ENCODE measurements around the gene DNAJC5. TPM values are rescaled to one million over a fixed set of nuclear protein-coding genes. Genes with fewer than 3 reads are reported as not detected.
A peak's percentile ranks its signal among the peaks of the same experiment; 100 is the strongest.
"Not testable (repeated sequence)": the region's sequence is repeated elsewhere in the genome, so short reads cannot be mapped to it uniquely, and the experiment has no call there.

The DNAJC5 gene
- total RNA-seq, 2 experiments from 2014 or later = 30.1 to 34.3 TPM

DNA sequence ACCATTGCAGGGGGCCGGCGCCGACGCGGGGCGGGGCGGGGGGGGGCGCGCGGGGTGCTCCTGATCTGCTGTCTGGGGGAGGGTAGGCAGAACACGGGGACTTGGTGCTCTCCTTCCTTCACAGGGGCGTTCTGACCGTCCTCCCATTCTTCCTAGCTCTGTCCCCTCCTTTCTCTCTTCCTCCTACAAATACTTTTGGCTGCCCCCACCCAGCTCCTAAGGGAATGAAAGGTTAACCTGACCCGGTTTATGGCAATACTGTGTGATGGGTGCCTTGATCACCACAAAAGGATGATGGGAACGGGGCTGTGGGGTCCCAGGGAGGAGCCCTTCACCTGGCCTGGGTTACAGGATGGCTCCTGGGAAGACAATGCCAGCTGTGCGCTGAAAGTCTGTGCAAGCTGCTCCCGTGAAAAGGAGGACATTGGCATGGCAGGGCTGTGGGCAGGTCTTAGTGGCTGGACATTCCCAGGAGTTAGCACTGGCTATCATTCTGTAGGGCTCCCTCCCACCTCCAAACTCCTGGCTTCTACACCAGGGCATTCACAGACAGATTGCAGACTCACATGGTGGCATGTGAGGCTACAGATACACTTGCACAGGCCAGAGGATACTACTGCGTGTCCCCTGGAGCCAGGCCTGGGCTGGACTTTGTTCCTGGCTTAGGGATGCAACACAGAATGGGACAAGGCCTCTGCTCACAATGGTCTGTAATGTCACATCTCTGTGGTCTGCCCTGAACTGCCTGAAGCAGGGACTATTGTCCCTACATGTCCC is 31.7 kb upstream of the DNAJC5 start:
- POLR2A ChIA-PET = no interaction called here
- peaks cover 26% of the 10 kb centered on the region for H3K36me3 Mint-ChIP-seq (ENCODE audit: low read depth)

DNA sequence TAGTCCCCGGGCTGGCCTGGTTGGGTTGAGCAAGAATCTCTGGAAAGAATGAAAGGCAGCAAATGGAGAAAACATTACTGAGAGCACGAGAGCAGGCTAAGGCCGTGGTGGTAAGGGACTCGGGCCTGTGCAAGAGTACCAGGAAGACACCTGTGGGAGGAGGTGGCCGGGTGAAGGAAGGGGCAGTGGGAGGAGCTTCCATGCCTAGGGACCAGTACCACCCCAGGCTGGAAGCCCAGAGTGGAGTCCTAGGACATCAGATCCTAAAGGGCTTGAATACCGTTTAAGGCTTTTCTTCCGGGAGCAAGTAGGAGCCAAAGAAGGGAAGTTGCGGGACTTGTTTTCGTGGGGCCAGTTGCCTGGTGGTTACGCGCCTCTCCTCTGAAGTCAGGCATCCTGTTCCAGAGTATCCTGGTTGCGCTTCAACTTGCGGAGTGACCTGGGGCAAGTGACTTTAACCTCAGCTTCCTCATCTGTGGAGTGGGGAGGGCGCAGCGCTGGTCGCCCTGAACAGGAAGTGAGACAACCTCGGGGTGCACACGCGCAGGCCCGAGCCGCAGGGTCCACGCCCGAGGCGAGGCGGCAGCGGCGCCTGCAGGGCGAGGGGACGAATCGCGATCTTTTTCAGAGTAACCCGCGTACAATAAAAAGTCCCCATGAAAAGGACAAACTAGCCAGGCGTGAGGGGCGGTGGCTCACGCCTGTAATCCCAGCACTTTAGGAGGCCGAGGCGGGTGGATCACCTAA is 31.0 kb upstream of the DNAJC5 start:
- intact Hi-C loops (cut with DNase I, micrococcal nuclease) = loop anchor here (1.0 to 10.0 kb wide), 9 partner anchors 77 to 649 kb away; partner anchors contain the start of genes ARFRP1 (in 2 of the 2), PTK6 (in 1 of the 2) and YTHDF1 (in 1 of the 2)
- peak overlapping the region; percentile 79 for H3K4me3 Mint-ChIP-seq
- no peaks in the 10 kb centered on the region for H3K9me3 Mint-ChIP-seq (ENCODE audit: low read depth)
- ATAC-seq (peak; percentile 71), DNase-seq (peak; percentile 86)
- CTCF ChIA-PET = interaction anchor here (0.6 to 3.2 kb wide), 9 partner anchors 13 to 157 kb away, joined by 3 to 15 read pairs (median 3); no protein-coding TSS in a partner anchor
- no peaks in the 10 kb centered on the region for H3K27me3 Mint-ChIP-seq
- POLR2A ChIA-PET = no interaction called here
- peaks cover 28% of the 10 kb centered on the region for H3K36me3 Mint-ChIP-seq (ENCODE audit: low read depth)
- H3K27ac Mint-ChIP-seq = peak overlapping the region; percentile 92
- H3K4me1 Mint-ChIP-seq = peaks cover 30% of the 10 kb centered on the region

More for the DNA sequence above, 31.7 kb upstream of the DNAJC5 start:
- Mint-ChIP-seq H3K4me1 (peaks cover 37% of the 10 kb centered on the region), H3K27me3 (no peaks in the 10 kb centered on the region), H3K4me3 (peak overlapping the region; percentile 79), H3K9me3 (ENCODE audit: low read depth) (no peaks in the 10 kb centered on the region), H3K27ac (peak overlapping the region; percentile 92)
- DNase-seq (no peak), ATAC-seq (no peak)
- CTCF ChIA-PET = interaction anchor here (0.6 to 3.2 kb wide), 8 partner anchors 13 to 157 kb away, joined by 3 to 15 read pairs (median 3); partner anchors contain the start of genes ARFRP1, UCKL1 and ZGPAT
- intact Hi-C loops (cut with DNase I, micrococcal nuclease) = loop anchor here (5.0 to 10.0 kb wide), 3 partner anchors 76 to 648 kb away; partner anchors contain the start of genes PTK6 (in 1 of the 2) and YTHDF1 (in 1 of the 2)

DNA sequence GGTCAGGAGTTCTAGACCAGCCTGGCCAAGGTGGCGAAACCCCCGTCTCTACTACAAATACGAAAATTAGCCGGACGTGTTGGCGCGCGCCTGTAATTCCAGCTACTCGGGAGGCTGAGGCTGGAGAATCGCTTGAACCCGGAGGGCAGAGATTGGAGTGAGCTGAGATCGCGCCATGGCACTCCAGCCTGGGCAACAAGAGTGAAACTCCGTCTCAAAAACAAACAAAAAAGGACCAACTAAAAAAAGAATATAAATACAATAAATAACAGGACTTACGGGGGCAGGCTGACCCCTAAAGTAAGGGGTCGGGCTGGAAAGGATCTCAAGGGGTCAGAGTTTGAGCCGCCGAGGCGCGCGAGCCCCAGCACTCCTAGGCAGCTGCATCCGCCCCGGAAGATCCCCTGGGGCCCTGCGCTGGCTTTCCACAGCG is 30.4 kb upstream of the DNAJC5 start:
- DNase-seq (no peak), ATAC-seq (peak; percentile 2)
- intact Hi-C loops (cut with DNase I, micrococcal nuclease) = loop anchor here (1.0 to 10.0 kb wide), 9 partner anchors 77 to 650 kb away; partner anchors contain the start of genes ARFRP1 (in 2 of the 2), PTK6 (in 1 of the 2) and YTHDF1 (in 1 of the 2)
- H3K9me3 Mint-ChIP-seq (ENCODE audit: low read depth) = no peaks in the 10 kb centered on the region
- peaks cover 24% of the 10 kb centered on the region for H3K4me1 Mint-ChIP-seq
- H3K4me3 Mint-ChIP-seq = peak overlapping the region; percentile 79
- peaks cover 34% of the 10 kb centered on the region for H3K36me3 Mint-ChIP-seq (ENCODE audit: low read depth)
- peak overlapping the region; percentile 92 for H3K27ac Mint-ChIP-seq
- H3K27me3 Mint-ChIP-seq = no peaks in the 10 kb centered on the region
- CTCF ChIA-PET = interaction anchor here (0.6 to 3.2 kb wide), 13 partner anchors 11 to 327 kb away, joined by 3 to 15 read pairs (median 4); no protein-coding TSS in a partner anchor
- POLR2A ChIA-PET = interaction anchor here (0.6 to 1.2 kb wide), 5 partner anchors 9 to 326 kb away, joined by 3 to 5 read pairs (median 3); partner anchors contain the start of genes ARFRP1, LIME1 and ZGPAT

DNA sequence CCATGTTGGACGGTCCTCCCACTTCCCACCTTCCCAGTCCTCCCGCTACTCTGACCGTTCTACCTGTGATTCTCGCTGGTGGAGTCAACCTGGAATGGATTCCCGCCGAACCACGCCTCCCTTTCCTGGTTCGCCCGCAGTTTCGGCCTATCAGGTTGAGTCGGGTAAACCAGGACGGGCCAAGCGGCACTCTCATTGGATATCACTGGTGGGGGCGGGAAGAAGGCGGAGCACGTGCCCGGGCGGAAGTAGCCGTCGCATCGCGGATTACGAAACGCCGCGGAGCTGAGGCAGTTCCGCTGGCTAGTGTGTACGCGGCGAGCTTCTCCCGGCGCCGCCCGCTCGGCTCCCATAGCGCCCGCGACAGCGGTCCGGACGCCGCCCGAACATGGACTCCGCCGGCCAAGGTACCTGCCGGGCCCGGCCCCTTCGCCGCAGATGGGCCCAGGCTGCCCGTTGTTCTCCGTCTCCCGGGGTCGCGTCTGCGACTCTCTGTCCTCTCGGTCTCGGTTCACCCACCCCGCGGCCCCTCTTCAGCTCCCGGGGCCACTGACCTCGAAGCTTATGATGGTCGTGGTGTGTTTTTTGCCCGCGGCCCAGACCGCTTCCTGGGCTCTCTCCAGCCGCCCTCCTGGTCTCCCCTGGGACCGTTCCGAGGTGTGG is 29.8 kb upstream of the DNAJC5 start, which contains the start of gene TPD52L2:
Gene TPD52L2 (plus strand): TSS at position 293 of the 663 bp plus-strand sequence. CDS start 96 bp downstream, at position 389.
- peak; percentile 99 for DNase-seq
- intact Hi-C loops (cut with DNase I, micrococcal nuclease) = loop anchor here (1.0 to 10.0 kb wide), 22 partner anchors 8 to 650 kb away; partner anchors contain the start of genes ARFRP1 (in 2 of the 2), GMEB2 (in 1 of the 2), PPDPF (in 1 of the 2) and PRPF6 (in 1 of the 2)
- ChIA-PET CTCF (interaction anchor here (0.6 to 3.2 kb wide), 21 partner anchors 9 to 328 kb away, joined by 3 to 15 read pairs (median 3); partner anchors contain the start of genes ARFRP1, PRPF6 and ZGPAT), POLR2A (interaction anchor here (0.6 to 1.2 kb wide), 6 partner anchors 9 to 327 kb away, joined by 3 to 5 read pairs (median 4); partner anchors contain the start of genes ARFRP1, LIME1, PTK6 and ZGPAT)
- H3K27me3 Mint-ChIP-seq = no peaks in the 10 kb centered on the region
- H3K27ac Mint-ChIP-seq = peak within 1 kb of the TSS; percentile 92
- no peaks in the 10 kb centered on the region for H3K9me3 Mint-ChIP-seq (ENCODE audit: low read depth)
- peaks cover 24% of the 10 kb centered on the region for H3K4me1 Mint-ChIP-seq
- ATAC-seq = peak; percentile 86
- H3K36me3 Mint-ChIP-seq (ENCODE audit: low read depth) = peaks cover 36% of the 10 kb centered on the region
- H3K4me3 Mint-ChIP-seq = peak within 1 kb of the TSS; percentile 79

DNA sequence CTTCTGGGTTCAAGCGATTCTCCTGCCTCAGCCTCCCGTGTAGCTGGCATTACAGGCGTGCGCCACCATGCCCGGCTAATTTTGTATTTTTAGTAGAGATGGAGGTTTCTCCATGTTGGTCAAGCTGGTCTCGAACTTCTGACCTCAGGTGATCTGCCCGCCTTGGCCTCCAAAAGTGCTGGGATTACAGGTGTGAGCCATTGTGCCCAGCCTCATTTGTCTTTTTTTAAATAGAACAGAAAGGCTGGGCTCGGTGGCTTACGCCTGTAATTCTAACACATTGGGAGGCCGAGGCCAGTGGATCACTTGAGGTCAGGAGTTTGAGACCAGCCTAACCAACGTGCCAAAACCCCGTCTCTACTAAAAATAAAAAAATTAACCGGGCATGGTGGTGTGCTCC is 27.9 kb upstream of the DNAJC5 start:
- Mint-ChIP-seq H3K36me3 (ENCODE audit: low read depth) (peaks cover 38% of the 10 kb centered on the region), H3K4me1 (peaks cover 24% of the 10 kb centered on the region)
- H3K9me3 Mint-ChIP-seq (ENCODE audit: low read depth); ATAC-seq; DNase-seq; H3K27ac Mint-ChIP-seq; H3K27me3 Mint-ChIP-seq; CTCF ChIA-PET; H3K4me3 Mint-ChIP-seq: not testable (repeated sequence)
- POLR2A ChIA-PET = interaction anchor here (0.7 kb wide), 1 partner anchor 754 kb away, joined by 4 read pairs; no protein-coding TSS in a partner anchor
- intact Hi-C loops (cut with DNase I, micrococcal nuclease) = loop anchor here (10.0 kb wide), 2 partner anchors 332 to 652 kb away; partner anchors contain the start of genes PTK6 (in 1 of the 2) and YTHDF1 (in 1 of the 2)

DNA sequence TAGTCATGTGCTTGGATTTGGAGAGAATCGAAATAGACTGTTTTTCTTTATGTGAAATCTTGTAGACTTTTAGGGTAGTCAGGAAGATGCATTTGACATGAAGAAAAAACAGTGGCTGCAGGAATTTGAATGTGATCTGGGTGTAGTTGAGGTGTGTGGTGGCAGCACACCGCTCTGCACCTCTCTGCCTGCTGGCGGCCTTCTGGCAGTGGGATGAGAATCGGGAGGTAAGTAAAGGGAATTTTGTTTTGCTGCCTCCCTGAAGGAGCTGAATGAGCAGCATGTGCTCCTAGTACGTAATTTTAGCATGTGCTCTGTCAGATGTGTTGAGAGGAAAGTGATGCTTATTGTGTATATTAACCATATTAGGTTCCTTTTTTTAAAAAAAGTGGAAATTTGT is 26.7 kb upstream of the DNAJC5 start:
- CTCF ChIA-PET = no interaction called here
- Mint-ChIP-seq H3K9me3 (ENCODE audit: low read depth) (no peaks in the 10 kb centered on the region), H3K36me3 (ENCODE audit: low read depth) (peaks cover 37% of the 10 kb centered on the region), H3K4me3 (no peak overlapping the region), H3K4me1 (peaks cover 27% of the 10 kb centered on the region), H3K27ac (no peak overlapping the region), H3K27me3 (no peaks in the 10 kb centered on the region)
- DNase-seq = no peak
- no peak for ATAC-seq
- intact Hi-C loops (cut with DNase I, micrococcal nuclease) = loop anchor here (10.0 kb wide), 2 partner anchors 333 to 653 kb away; partner anchors contain the start of genes PTK6 (in 1 of the 2) and YTHDF1 (in 1 of the 2)
- POLR2A ChIA-PET = no interaction called here

DNA sequence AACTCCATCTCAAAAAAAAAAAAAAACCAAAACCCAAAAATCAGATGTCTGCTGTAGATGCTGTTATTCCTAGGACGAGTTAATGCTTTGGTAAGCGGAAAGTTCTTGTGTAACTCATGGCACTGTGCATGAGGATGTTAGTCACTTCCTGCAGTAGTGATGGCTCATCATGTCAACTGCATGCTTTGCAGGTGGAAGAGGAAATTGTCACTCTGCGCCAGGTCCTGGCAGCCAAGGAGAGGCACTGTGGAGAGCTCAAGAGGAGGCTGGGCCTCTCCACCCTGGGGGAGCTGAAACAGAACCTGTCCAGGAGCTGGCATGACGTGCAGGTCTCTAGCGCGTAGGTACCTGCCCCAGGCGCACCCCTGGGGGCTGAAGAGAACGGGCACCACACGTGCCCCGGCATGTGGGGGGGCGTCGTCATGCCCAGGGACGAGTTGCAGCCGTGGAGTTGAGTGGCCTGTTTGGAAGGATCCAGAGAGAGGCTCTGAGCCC is 21.4 kb upstream of the DNAJC5 start:
- no peaks in the 10 kb centered on the region for H3K27me3 Mint-ChIP-seq
- H3K4me3 Mint-ChIP-seq = no peak overlapping the region
- H3K4me1 Mint-ChIP-seq = peaks cover 11% of the 10 kb centered on the region
- POLR2A ChIA-PET = interaction anchor here (0.7 kb wide), 1 partner anchor 8 kb away, joined by 3 read pairs; the partner anchor contains the start of gene TPD52L2
- H3K27ac Mint-ChIP-seq = peak overlapping the region; percentile 87
- peaks cover 47% of the 10 kb centered on the region for H3K36me3 Mint-ChIP-seq (ENCODE audit: low read depth)
- DNase-seq (peak; percentile 76), ATAC-seq (peak; percentile 100)
- CTCF ChIA-PET = interaction anchor here (0.9 to 1.1 kb wide), 2 partner anchors 8 to 166 kb away, joined by 3 read pairs; partner anchors contain the start of genes ARFRP1, TPD52L2 and ZGPAT
- H3K9me3 Mint-ChIP-seq (ENCODE audit: low read depth) = no peaks in the 10 kb centered on the region
- intact Hi-C loops (cut with DNase I, micrococcal nuclease) = loop anchor here (1.0 kb wide), 2 partner anchors 8 to 21 kb away; partner anchors contain the start of gene TPD52L2 (in 2 of the 2)

DNA sequence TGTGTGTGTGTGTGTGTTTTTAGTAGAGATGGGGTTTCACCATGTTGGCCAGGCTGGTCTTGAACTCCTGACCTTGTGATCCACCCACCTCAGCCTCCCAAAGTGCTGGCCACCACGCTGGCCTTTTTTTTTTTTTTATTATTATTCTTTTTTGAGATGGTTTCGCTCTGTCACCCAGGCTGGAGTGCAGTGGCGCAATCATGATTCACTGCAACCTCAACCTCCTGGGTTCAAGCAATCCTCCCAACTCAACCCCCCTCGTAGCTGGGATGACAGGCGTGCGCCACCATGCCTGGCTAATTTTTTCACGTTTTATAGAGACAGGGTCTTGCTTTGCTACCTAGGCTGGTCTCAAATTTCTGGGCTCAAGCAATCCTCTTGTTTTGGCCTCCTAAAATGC is 20.7 kb upstream of the DNAJC5 start:
- ATAC-seq; H3K27ac Mint-ChIP-seq; H3K4me3 Mint-ChIP-seq; H3K9me3 Mint-ChIP-seq (ENCODE audit: low read depth); DNase-seq; intact Hi-C loops (cut with DNase I, micrococcal nuclease); H3K27me3 Mint-ChIP-seq: not testable (repeated sequence)
- ChIA-PET CTCF (interaction anchor here (0.9 to 1.1 kb wide), 2 partner anchors 9 to 167 kb away, joined by 3 read pairs; partner anchors contain the start of genes ARFRP1, TPD52L2 and ZGPAT), POLR2A (interaction anchor here (0.7 kb wide), 2 partner anchors 9 to 802 kb away, joined by 3 read pairs; partner anchors contain the start of gene TPD52L2)
- peaks cover 11% of the 10 kb centered on the region for H3K4me1 Mint-ChIP-seq
- H3K36me3 Mint-ChIP-seq (ENCODE audit: low read depth) = peaks cover 44% of the 10 kb centered on the region

DNA sequence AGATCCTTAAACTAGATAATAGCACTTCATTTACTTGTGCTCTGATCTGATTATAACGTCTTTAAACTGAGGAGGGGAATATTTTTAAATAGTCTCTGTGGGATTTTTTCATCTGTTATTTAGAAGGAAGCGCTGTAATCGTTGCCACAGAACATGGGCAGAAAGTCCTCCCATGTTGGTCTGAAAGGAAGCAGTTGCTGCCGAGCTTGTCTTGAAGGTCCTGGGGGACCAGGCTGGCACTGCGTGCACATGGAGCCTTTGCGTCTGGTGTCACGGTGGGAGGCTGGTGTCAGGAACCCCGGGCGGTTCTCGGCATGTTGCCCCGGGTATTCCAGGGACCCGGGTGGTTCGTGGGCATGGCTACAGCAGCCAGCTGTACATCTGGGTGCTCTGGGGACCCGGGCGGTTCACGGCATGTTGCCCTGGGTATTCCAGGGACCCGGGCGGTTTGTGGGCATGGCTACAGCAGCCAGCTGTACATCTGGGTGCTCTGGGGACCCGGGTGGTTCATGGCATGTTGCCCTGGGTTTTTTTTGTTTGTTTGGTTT is 18.4 kb upstream of the DNAJC5 start:
- POLR2A ChIA-PET = no interaction called here
- H3K4me3 Mint-ChIP-seq = no peak overlapping the region
- H3K9me3 Mint-ChIP-seq (ENCODE audit: low read depth) = no peaks in the 10 kb centered on the region
- H3K27ac Mint-ChIP-seq = no peak overlapping the region
- no peak for ATAC-seq
- H3K36me3 Mint-ChIP-seq (ENCODE audit: low read depth) = peaks cover 35% of the 10 kb centered on the region
- no peaks in the 10 kb centered on the region for H3K27me3 Mint-ChIP-seq
- H3K4me1 Mint-ChIP-seq = peaks cover 11% of the 10 kb centered on the region
- CTCF ChIA-PET = interaction anchor here (0.6 kb wide), 1 partner anchor 25 kb away, joined by 3 read pairs; no protein-coding TSS in a partner anchor
- intact Hi-C loops (cut with DNase I, micrococcal nuclease) = no loop called here
- no peak for DNase-seq

Data from activated CD4-positive, alpha-beta T cell treated with anti-CD3 and anti-CD28 coated beads for 36 hours (primary cell).